Measurements from ENCODE around the gene MYOT.

- TF ChIP-seq CTCF (IDR thresholded peaks at IDR 0.05) (no peak), EZH2 (IDR thresholded peaks at IDR 0.05; ENCODE audit: borderline replicate concordance, insufficient read depth, low read depth, low read length, poor library complexity, severe bottlenecking) (no peak)
Observed at GRCh38 chr5:137888466-137888862, 20.8 kb downstream of the MYOT start.

Measured in B cell (primary cell).